Measurements from ENCODE around the gene B4GALNT2.
"Not testable (repeated sequence)": the region's sequence is repeated elsewhere in the genome, so short reads cannot be mapped to it uniquely, and the experiment has no call there.

Gene B4GALNT2

GRCh38 chr17:49183341-49183740, 50.8 kb downstream of the B4GALNT2 start:
- no peak for DNase-seq (ENCODE audit: low read depth)

GRCh38 chr17:49183801-49184200, 51.2 kb downstream of the B4GALNT2 start:
- DNase-seq (ENCODE audit: low read depth), result no peak

GRCh38 chr17:49184522-49184921, 52.0 kb downstream of the B4GALNT2 start:
- not testable (repeated sequence) for DNase-seq (ENCODE audit: low read depth)

- DNase-seq (ENCODE audit: low read depth), result not testable (repeated sequence)
Measured at GRCh38 chr17:49185381-49185780, 52.8 kb downstream of the B4GALNT2 start.

GRCh38 chr17:49187301-49187700, 54.7 kb downstream of the B4GALNT2 start:
- DNase-seq (ENCODE audit: low read depth), result no peak

GRCh38 chr17:49190932-49191331, 58.4 kb downstream of the B4GALNT2 start:
- DNase-seq (ENCODE audit: low read depth), result no peak

GRCh38 chr17:49191409-49191916, 58.9 kb downstream of the B4GALNT2 start:
- no peak for DNase-seq (ENCODE audit: low read depth)

- peak; percentile 82 for DNase-seq (ENCODE audit: low read depth)
Measured at GRCh38 chr17:49191917-49192741, 59.6 kb downstream of the B4GALNT2 start.

GRCh38 chr17:49193513-49194296, 61.1 kb downstream of the B4GALNT2 start:
- no peak for DNase-seq (ENCODE audit: low read depth)

GRCh38 chr17:49194297-49194607, 61.7 kb downstream of the B4GALNT2 start:
- DNase-seq (ENCODE audit: low read depth), result no peak

- DNase-seq (ENCODE audit: low read depth), result no peak
Measured at GRCh38 chr17:49195751-49196150, 63.2 kb downstream of the B4GALNT2 start.

- DNase-seq (ENCODE audit: low read depth), result no peak
Measured at GRCh38 chr17:49196520-49196919, 64.0 kb downstream of the B4GALNT2 start.

- no peak for DNase-seq (ENCODE audit: low read depth)
Measured at GRCh38 chr17:49197346-49197998, 64.9 kb downstream of the B4GALNT2 start.

GRCh38 chr17:49198211-49198610, 65.6 kb downstream of the B4GALNT2 start:
- DNase-seq (ENCODE audit: low read depth), result no peak

GRCh38 chr17:49200423-49201083, 68.0 kb downstream of the B4GALNT2 start:
- no peak for DNase-seq (ENCODE audit: low read depth)

- DNase-seq (ENCODE audit: low read depth), result no peak
Measured at GRCh38 chr17:49201481-49201927, 68.9 kb downstream of the B4GALNT2 start.

- DNase-seq (ENCODE audit: low read depth), result no peak
Measured at GRCh38 chr17:49203796-49204195, 71.2 kb downstream of the B4GALNT2 start.

- no peak for DNase-seq (ENCODE audit: low read depth)
Measured at GRCh38 chr17:49204516-49204915, 71.9 kb downstream of the B4GALNT2 start.

- DNase-seq (ENCODE audit: low read depth), result no peak
Measured at GRCh38 chr17:49209061-49209571, 76.5 kb downstream of the B4GALNT2 start.

GRCh38 chr17:49210158-49211029, 77.8 kb downstream of the B4GALNT2 start, which contains the start of the genes ABI3 and GNGT2:
Gene ABI3 (plus strand): TSS chr17:49210707. CDS start chr17:49210725, 18 bp downstream.
Gene GNGT2 (minus strand): TSS chr17:49210574. CDS start chr17:49207422, 3,152 bp downstream.
- peak; percentile 72 for DNase-seq (ENCODE audit: low read depth)

Measured in CMK (cell line).